Islet of Langerhans (tissue), 1 donor: ENCODE results near the gene MIOX.

Source experiments
- FAIRE-seq: peaks from one replicate; lab custom pipeline; 2011; peaks lifted over from hg19 to GRCh38; lab: Jason Lieb, UNC

MIOX gene

DNA sequence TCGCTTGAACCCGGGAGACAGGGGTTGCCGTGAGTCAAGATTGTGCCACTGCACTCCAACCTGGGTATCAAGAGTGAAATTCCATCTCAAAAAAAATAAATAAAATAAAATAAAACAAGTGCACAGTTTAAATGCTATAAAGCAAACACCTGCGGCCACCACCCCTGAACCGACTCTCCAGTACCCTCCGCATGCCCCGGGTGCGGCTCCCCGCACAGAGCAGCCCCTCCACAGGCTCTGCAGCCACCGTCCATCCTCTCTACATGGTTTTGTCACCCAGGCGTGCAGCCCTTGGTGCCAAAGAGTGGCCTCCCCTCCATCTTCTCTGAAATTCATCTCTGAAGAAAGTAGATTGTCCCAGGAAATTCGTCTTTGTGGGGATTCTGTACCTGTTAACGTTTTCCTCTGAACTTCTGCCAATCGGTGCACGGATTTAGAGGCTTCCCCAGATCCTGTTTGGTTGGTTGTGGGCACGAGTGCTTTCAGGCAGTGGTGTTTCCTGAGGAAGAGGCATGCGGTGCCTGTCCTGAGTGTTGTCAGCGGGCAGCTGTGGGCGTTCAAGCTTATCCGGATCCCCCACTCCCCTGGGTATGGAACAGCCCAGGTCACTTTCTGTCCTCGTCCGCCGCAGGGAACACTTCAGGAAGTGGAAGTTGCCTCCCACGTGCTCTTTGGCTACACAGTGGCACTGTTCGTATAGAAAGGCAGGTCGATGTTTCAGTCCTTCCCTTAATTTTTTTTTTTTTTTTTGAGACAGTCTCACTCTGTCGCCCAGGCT, 4.1 kb downstream of the MIOX start:
- FAIRE-seq = no peak

DNA sequence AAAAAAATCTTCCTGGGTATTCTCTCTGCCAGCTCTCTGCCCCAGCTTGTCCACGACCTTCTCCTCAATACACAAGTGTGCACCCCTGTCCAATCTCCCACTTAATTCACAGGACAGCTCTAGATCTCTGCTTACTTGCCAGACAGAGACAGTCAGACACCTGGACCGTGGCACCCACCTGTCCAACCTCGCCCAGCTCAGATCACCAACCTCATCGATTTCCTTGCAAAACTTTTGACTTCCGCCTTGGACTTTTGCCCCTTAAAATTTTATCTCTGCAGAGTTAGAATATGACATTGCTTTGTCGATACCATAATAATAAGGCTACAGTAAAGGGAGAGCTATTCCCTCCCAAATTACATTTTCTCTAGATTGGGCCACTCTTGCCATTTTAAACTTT, 10.4 kb downstream of the MIOX start:
- FAIRE-seq = no peak

DNA sequence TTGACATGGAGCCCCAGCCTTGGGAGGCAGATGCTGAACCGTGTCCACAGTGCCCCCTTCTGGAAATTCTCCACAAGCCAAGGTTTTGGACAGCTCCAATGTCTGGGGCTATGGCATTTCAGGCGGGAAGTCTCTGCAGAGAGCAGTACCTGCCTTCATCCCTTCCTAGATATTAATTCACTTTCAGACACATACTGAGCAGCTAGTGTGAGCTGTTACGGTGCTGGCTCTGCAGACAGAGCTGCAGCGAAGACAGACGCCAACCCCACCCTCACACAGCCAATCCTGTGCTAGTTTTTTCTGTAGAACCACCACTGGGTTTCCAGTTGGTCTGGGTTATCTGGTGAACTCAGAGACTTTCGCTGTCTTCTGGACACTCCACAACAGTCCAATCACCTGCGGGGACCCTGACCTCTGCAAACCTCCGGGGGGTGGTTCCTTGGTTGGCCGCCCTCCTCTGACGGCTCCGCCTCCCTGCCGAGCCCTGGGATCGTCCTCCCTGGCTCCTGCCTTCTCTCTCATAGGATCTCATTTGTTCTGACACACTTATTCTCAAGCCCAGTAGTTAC, 11.7 kb downstream of the MIOX start:
- FAIRE-seq = peak; percentile 49

DNA sequence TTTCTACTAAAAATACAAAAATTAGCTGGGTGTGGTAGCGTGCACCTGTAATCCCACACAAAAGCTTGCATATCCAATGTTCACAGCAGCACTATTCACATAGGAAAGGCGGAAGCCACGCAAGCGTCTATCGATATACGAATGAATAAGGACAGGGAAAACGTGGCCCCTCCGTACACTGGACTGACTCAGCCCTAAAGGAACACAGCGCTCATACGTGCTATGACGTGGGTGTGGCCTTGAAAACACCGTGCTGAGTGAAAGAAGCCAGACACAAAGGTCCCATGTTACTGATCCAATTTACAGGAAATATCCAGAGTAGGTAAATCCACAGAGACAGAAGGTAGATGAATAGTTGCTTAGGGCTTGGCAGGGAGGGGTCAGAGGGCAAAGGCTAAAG, 13.8 kb downstream of the MIOX start:
- no peak for FAIRE-seq

DNA sequence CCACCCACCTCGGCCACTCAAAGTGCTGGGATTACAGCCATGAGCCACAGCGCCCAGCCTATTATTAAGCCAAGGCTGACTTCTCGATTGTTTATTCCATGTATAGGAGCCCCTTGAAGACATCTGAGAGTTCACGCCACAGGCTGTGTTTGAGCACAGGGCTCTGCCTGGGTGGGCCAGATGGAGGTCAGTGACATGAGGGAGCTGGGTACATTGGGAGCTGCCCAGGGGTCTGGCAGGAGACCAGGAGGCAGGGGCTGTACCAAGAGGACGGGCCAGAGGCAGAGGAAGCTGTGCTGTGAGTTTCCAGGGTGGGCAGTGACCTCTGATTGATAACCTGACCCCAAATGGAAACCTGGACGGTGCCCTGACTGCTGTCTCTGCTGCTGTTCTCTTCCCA, 15.4 kb downstream of the MIOX start:
- no peak for FAIRE-seq

DNA sequence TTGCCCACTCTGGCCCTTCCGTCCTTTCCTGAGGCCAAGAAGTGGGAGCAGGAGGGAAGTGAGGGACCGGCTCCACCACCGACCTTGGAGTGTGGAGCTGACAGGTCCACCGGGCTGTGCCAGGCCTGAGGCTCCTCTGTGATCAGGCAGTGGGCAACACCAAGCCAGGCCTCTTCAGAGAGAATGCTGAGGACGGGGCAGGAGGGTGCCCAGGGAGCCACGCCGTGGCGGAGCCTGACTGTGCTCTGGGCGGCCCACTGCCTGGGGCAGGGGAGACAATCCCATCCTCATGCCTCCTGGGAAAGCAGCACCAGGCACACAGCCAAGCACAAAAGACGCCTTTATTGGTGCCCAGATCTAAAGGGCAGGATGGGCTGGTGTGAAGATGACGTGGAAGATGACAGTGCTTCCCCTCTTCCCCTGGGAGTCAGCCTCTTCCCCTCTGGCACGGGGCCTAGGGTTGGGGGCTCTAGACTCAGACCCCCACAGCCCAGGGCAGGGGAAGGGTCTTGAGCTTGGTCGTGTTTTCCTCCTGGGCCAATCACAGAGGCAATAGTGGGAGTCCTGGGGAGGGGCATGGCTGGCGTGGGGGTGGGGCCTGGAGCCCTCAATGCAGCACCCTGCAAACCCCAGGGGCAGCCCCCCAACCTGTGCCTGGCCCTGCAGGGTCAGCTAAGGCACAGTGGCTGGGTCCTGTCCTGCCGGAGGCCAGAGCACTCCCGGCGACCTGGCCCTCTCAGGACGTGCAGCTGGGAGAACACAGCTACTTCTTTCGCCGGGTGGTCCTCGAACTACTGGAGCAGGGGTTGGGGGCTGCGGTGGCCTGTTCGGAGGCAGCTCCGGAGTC, 16.2 kb downstream of the MIOX start:
- no peak for FAIRE-seq

DNA sequence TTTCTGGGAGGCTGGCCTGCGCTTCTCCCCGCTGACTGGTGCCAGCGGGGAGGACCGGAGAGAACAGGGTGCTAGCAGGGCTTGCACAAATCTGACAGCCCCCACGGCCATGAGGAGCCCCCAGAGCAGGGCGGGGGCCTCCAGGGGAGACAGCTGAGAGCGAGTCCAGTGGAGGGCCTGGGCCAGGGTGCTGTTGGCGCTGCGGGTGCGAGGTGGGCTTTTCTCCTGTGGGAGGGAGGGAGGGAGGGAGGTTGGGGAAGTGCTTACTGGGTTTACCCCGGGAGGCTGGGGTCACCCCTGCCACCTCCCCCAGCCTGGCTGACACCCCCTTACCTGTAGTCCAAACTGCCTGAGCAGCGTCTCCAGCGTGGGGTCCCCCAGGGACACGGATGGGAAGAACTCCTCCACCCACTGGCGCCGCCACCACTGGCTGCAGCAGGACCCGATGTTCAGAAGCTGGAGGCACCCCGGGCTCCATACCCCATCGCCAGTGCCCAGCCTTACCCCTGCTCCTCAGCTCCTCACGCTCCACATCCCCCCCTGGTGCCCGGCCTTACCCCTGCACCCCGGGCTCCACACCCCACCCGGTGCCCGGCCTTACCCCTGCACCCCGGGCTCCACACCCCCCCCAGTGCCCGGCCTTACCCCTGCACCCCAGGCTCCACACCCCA, 17.0 kb downstream of the MIOX start:
- no peak for FAIRE-seq

DNA sequence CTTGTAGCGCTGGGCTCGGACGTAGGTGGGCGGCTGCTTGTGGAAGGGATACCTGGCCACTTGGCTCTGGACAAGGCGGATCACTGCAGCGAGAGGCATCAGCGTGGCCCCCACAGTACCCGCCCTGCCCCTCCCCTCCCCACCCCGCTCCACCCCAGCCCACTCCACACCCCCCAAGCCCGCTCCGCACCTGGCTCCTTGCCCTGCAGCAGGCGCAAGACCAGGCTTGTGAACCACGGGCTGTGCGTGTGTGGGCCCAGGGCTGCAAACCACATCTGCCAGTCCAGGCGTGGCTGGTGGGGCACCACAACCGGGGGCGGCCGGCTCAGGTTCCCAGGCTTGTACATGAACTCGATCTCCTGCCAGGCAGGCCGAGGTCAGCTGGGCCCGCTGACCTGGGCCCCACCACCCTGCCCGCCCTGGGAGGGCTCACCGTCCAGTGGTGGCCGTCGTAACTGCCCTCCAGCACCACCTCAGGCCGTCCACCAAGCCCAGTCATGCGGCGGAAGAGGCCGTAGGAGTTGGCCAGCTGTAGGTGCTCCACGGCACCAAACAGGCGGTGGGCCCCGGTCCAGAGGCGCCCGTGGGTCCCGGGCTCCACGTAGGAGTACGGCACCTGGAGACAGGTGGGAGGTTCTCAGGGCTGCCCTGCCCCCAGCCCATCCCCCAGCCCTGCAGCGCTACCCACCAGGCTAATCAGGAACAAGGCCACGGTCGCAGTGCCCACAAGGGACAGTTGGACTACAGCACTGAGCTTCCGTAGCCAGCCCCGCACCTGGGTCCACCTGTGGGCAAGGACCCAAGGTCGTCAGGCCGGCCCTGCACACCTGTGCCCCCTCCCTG, 17.9 kb downstream of the MIOX start:
- no peak for FAIRE-seq

DNA sequence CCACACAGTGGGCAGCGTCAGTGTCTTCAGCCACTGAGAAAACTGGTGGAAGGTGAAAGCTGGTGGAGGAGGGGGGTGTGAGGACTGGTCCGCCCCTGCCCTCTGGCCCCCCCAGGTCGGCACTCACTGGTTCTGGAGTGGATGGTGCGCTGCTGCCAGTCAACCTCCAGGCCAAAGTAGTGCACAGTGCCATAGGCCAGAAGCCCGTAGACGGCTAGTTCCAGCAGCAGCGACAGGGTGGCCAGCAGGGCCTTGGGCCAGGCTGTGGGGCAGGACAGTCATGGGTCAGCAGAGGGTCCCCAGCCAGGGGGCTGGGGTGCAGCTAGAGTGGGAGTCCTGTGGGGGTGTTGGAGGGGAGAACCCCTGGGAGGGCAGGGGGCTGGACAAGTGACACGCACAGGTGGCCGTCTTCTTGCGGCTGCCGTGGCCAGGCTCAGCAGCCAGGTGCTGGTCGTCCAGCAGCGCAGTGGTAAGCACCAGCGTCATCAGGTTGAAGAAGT, 18.7 kb downstream of the MIOX start:
- FAIRE-seq = no peak

DNA sequence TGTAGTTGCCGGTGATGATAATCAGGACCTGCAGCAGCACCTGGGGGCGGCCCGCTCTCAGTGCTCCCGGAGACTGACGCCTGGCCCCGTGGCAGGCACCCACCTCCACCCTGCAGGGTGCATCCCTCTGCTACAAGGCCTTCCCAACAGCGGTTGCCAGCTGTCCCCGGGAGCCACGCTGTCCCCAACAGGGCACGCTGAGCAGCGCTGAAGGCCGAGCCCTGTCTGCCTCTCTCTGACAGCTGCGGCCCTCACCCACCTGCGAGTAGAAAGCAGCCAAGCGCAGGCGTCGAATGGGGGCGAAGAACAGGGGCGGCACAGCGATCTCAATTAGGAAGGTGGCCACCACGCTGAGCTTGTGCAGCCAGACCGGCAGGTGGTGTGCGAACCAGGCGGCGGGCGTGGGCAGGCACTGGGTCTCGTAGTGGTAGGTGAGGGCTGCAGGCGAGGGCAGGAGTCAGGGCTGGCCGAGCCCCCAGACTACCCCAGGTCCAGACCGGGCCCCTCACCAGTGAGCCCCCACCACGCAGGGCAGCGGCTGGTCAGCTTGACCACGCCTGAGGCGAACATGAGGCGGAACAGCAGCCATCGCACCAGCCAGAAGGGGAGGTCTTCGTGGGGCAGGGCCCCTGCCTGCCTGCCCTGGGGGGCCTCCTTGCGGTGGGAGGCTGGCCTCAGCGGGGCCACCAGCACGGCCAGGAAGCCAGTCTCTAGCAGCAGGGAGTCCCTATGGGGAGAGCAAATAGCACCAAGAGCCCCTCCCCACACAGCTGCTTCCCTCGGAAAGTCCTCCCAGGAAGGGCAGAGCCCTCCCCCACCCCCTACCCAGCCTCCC, 19.3 kb downstream of the MIOX start:
- no peak for FAIRE-seq

DNA sequence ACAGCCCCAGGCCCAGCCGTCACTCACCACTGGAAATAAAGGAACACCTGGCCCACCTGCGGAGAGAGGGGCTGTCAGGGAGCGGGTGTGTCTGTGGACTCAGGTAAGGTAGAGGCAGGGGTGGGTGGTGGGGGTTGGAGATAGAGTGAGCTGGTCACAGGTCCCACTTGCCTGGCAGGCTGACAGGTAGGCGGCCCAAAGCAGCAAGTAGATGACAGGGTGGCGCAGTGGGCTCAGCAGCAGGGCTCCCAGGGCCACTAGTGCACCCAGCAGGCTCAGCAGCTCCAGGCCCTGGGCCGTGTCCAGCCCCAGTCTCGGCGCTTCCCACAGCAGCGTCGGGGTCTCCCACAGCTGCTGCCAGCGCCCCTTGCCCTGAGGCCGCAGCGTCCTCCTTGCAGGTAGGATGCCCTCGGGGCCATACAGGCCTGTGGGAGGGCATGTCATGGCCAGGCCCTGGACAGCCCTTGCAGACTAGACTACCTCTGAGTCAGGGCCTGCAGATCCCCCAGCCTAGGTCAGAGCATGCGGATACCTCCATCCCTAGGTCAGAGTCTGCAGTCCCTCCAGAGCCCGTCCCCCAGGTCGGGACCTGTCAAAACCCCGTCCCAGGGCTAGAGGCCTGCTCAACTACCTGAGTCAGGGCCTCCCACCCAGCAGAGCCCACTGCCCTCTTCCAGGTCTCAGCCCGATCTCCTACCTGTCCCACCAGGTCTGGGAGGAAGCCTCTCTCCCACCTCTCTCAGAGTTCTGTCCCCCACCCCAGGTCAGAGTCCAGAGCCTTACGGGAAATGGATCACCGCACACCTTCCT, 20.2 kb downstream of the MIOX start:
- FAIRE-seq = no peak

DNA sequence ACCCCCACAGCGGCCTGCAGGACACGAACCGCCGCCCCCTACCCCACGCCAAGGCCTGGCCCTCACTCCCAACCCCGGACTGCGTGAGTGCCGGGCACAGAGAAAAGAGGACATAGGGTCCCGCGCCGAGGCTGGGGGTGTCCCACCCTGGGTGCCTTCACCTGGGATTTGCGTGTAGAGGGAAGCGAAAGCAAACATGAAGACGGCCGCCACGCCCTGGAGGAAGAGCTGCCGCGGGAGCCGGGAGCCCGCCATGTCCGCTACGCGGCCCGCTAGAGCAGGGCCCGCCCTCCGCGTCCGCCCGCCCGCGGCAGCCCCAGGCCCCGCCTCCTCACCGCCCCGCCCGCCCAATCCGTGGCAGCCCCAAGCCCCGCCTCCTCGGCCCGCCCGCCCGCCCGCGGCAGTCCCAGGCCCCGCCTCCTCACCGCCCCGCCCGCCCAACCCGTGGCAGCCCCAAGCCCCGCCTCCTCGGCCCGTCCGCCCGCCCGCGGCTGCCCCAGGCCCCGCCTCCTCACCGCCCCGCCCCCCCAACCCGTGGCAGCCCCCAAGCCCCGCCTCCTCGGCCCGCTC, 20.8 kb downstream of the MIOX start, which contains the start of gene LMF2:
TSS of gene LMF2 (minus strand) at position 282 of the 570 bp plus-strand sequence. CDS start at position 255, 27 bp downstream.
- FAIRE-seq = no peak

DNA sequence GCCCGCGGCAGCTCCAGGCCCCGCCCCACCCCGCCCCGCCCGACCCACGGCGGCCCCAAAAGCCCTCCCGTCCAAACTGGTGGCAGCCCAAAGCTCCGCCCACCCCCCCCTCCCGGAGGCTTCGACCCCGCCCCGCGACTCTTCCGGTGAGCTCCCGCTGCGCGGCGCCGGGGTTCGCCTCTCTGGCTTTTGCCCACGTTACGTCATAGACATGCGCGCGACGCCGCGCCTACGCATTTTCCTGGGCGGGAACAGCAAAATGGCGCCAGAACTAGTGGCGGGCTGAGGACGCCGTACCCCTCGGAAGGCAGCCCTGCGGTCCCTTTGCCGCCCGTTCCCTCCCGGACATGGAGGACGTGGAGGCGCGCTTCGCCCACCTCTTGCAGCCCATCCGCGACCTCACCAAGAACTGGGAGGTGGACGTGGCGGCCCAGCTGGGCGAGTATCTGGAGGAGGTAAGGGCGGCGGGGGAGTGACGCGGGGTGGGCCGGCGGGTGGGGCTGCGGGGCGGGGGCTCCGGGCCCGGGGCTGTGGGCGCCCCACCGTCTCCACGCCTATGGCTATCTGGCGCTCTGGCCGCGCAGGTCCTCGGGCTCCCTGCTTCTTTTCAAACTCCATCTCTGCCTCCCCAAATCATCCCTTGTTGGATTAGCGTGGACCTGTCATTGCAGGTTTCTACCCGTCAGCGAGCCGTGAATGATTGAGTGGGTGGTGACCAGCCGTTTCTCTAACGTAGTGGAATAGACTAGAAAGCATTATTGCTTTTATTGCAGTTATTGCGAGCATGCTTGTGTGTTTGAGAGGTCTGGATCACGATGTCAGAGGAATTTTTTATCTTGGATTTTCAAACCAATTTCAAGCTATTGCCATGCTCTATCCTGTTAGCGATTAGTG, 21.6 kb downstream of the MIOX start, which contains the start of gene NCAPH2:
TSS of gene NCAPH2 (plus strand) at position 234 of the 894 bp plus-strand sequence. CDS start at position 348, 114 bp downstream.
- FAIRE-seq = peak; percentile 41

DNA sequence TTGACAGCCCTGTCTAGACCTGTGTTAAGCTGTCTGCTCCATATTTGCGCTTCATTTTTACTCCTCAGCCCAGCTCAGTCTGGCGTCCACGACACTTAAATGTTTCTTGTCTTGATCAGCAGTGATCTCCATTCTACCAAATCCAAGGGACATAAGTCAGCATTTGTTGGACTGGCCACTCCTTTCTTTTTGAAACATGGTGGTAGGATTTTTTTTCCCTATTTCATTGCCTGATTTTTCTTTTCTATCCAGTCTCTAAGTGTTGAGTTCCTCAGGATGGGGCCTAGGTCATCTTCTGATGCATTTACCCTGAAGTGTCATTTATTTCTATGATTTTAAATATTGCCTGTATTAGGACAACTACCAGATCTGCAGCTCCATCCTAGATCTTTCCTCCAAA, 22.2 kb downstream of the MIOX start:
- FAIRE-seq = no peak

DNA sequence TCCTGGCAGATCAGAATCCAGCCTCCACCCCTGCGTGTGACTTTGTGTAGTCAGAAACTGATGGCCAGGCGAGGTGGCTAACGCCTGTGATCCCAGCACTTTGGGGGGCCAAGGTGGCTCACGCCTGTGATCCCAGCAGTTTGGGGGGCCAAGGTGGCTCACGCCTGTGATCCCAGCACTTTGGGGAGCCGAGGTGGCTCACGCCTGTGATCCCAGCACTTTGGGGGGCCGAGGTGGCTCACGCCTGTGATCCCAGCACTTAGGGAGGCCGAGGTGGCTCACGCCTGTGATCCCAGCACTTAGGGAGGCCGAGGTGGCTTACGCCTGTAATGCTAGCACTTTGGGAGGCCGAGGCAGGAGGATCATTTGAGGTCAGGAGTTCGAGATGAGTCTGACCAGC, 26.5 kb downstream of the MIOX start:
- FAIRE-seq = no peak

DNA sequence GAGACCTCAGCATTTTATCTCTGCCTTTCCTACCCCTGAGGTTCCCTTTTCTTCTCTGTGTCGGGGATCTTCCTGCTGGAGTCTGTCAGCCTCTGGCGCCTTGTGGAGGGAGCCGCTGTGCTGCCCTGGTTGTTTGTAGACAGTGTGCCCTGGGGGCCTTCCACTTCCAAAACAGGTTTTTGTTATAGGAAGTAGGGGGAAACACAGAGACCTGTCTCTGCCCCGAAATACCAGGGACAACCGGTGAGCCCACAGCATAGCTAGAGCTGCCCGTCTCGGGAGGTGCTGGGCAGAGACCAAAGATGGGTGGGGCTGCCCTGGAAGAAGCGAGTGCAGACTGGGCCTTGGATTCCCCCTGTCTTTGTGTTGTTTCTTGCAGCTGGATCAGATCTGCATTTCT, 29.4 kb downstream of the MIOX start:
- FAIRE-seq = no peak

DNA sequence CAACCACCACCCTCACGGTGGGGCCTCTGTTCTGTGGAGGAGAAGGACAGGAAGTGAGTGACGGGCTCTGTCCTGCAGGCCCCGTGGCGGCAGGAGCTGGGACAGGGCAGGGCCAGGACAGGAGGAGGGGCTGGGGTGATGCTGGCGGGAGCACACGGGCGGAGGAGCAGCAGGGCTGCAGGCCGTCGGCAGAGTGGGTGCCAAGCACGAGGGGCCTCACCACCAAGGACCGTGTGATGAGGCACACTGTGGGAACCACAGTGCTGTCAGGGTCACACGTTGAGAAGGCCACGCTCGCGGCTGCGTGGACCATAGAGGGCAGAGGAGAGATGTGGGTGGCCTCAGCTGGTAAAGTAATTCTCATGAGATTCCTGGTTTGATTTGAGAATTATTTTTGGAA, 30.2 kb downstream of the MIOX start:
- no peak for FAIRE-seq
